GM23248 (cell line): ENCODE data around the gene TNIK. TPM values are rescaled to one million over a fixed set of nuclear protein-coding genes. Genes with fewer than 3 reads are reported as not detected.
"Not testable (repeated sequence)": the region's sequence is repeated elsewhere in the genome, so short reads cannot be mapped to it uniquely, and the experiment has no call there.

Experiments
- DNase-seq: peaks from one replicate; pipeline ENCODE4 v3.0.0-alpha.2; 2015
- H2AFZ ChIP-seq: fragments of 200-600 bp; sonication (generic); 2 replicates; pipeline ENCODE4 v1.6.1; 2016; ENCODE audit warnings: antibody characterized with exemption
- H3F3A ChIP-seq: fragments of 200-600 bp; sonication (generic); 2 replicates; pipeline ENCODE4 v1.6.1; 2016; ENCODE audit warnings: mild to moderate bottlenecking, antibody characterized with exemption, mixed run types; ENCODE audit not compliant: insufficient read depth
- H3K27ac ChIP-seq: fragments of 200-600 bp; sonication (generic); 2 replicates; pipeline ENCODE4 v1.5.1; 2016; ENCODE audit warnings: mild to moderate bottlenecking
- H3K27me3 ChIP-seq: fragments of 200-600 bp; sonication (generic); replicated peaks from 2 replicates; pipeline ENCODE4 v1.6.1; 2016; ENCODE audit warnings: mild to moderate bottlenecking; ENCODE audit not compliant: insufficient read depth
- H3K36me3 ChIP-seq: fragments of 200-600 bp; sonication (generic); 2 replicates; pipeline ENCODE4 v1.6.1; 2016; ENCODE audit warnings: low read depth, mild to moderate bottlenecking
- H3K4me1 ChIP-seq: fragments of 200-600 bp; sonication (generic); 2 replicates; pipeline ENCODE4 v1.6.1; 2016; ENCODE audit warnings: mild to moderate bottlenecking; ENCODE audit not compliant: insufficient read depth
- H3K4me2 ChIP-seq: fragments of 200-600 bp; sonication (generic); one replicate; pipeline ENCODE4 v1.6.1; 2016; ENCODE audit warnings: mild to moderate bottlenecking; ENCODE audit not compliant: unreplicated experiment
- H3K4me3 ChIP-seq: fragments of 200-600 bp; sonication (generic); 2 replicates; pipeline ENCODE4 v1.5.1; 2016; ENCODE audit warnings: mild to moderate bottlenecking
- H3K79me2 ChIP-seq: fragments of 200-600 bp; sonication (generic); 2 replicates; pipeline ENCODE4 v1.6.1; 2016; ENCODE audit warnings: mild to moderate bottlenecking; ENCODE audit not compliant: insufficient read depth
- H3K9ac ChIP-seq: fragments of 200-600 bp; sonication (generic); 2 replicates; pipeline ENCODE4 v1.6.1; 2016; ENCODE audit warnings: mild to moderate bottlenecking
- H3K9me2 ChIP-seq: fragments of 200-600 bp; sonication (generic); 2 replicates; pipeline ENCODE4 v1.6.1; 2016; ENCODE audit warnings: mixed run types, mild to moderate bottlenecking, moderate library complexity; ENCODE audit not compliant: insufficient read depth
- H3K9me3 ChIP-seq: fragments of 200-600 bp; sonication (generic); one replicate; pipeline ENCODE4 v1.6.1; 2017; ENCODE audit warnings: low read depth
- H4K20me1 ChIP-seq: fragments of 200-600 bp; sonication (generic); 2 replicates; pipeline ENCODE4 v1.6.0; 2016; ENCODE audit not compliant: insufficient read depth
- EZH2 ChIP-seq: fragments of 200-600 bp; sonication (generic); IDR thresholded peaks from 2 replicates; pipeline ENCODE4 v1.6.1; 2018; ENCODE audit warnings: antibody characterized with exemption, mild to moderate bottlenecking; ENCODE audit not compliant: insufficient read depth, poor library complexity, severe bottlenecking
- EZH2phosphoT487 ChIP-seq: fragments of 200-600 bp; sonication (generic); IDR thresholded peaks from 2 replicates; pipeline ENCODE4 v1.6.1; 2018; ENCODE audit warnings: antibody characterized with exemption, moderate library complexity, mild to moderate bottlenecking, low read depth; ENCODE audit not compliant: insufficient read depth
- WGBS, 2 experiments: methylation state at CpG; one replicate each; pipeline ENCODE4 v1.1.6; 2015 to 2017; ENCODE audit warnings: low lambda C conversion rate in 2 of 2, low coverage in 1 of 2; ENCODE audit errors: missing lambda C conversion rate in 2 of 2; 5-methylcytosine and 5-hydroxymethylcytosine counted together
- in situ Hi-C: fragments of 300-500 bp; cut with MboI; formaldehyde crosslinking; loops from 2 replicates; pipeline ENCODE4 v1.15.0; 2020
- polyA plus RNA-seq: library from polyadenylated mRNA; unstranded; fragments of >200 nt; fragmentation: Nextera tagmentation; extraction: Ambion mirVana; gene quantifications from 2 replicates; pipeline ENCODE4 v1.2.1, GENCODE V29; 2016
- total RNA-seq: library from RNA; depleted of rRNA; stranded (reverse); fragments of >200 nt; shearing (Covaris generic); gene quantifications from 2 replicates; pipeline ENCODE4 v1.2.3, GENCODE V29; 2014

Gene TNIK
- total and polyA plus RNA-seq, 2 experiments from 2014 or later: 0.80 to 2.3 TPM

- no peak for DNase-seq
- TF ChIP-seq EZH2phosphoT487: no peak
- TF ChIP-seq EZH2: no peak
- 63 to 68% methylated on average over 5 of the region's 5 CpGs for WGBS, 2 experiments
These were observed 164.5 kb downstream of the TNIK start for GRCh38 chr3:171295484-171296373.

GRCh38 chr3:171293142-171293782 lies 166.9 kb downstream of the TNIK start:
- H3K27me3 ChIP-seq: no peaks in the 10 kb centered on the region
- H4K20me1 ChIP-seq: no peaks in the 10 kb centered on the region
- no peaks in the 10 kb centered on the region for H3K4me1 ChIP-seq
- 92 to 96% methylated on average over 1 of the region's 1 CpG for WGBS, 2 experiments
- H3K9me2 ChIP-seq: no peaks in the 10 kb centered on the region
- H3K27ac ChIP-seq: no peak overlapping the region
- no peak overlapping the region for H2AFZ ChIP-seq
- H3K9me3 ChIP-seq: no peaks in the 10 kb centered on the region
- H3K9ac ChIP-seq: no peak overlapping the region
- H3F3A ChIP-seq: no peaks in the 10 kb centered on the region
- DNase-seq: no peak
- TF ChIP-seq EZH2: no peak
- TF ChIP-seq EZH2phosphoT487: no peak
- no peaks in the 10 kb centered on the region for H3K79me2 ChIP-seq
- in situ Hi-C loops: no loop called here
- no peaks in the 10 kb centered on the region for H3K36me3 ChIP-seq
- H3K4me3 ChIP-seq: no peak overlapping the region
- no peak overlapping the region for H3K4me2 ChIP-seq

More at GRCh38 chr3:171295484-171296373, 164.5 kb downstream of the TNIK start:
- Histone ChIP-seq H3K36me3 (no peaks in the 10 kb centered on the region), H2AFZ (no peak overlapping the region), H4K20me1 (no peaks in the 10 kb centered on the region), H3K4me2 (no peak overlapping the region), H3K4me3 (no peak overlapping the region), H3K9me3 (no peaks in the 10 kb centered on the region), H3K9me2 (no peaks in the 10 kb centered on the region), H3F3A (no peaks in the 10 kb centered on the region), H3K79me2 (no peaks in the 10 kb centered on the region), H3K4me1 (no peaks in the 10 kb centered on the region), H3K9ac (no peak overlapping the region), H3K27me3 (no peaks in the 10 kb centered on the region), H3K27ac (no peak overlapping the region)
- in situ Hi-C loops: no loop called here

- H3K4me3 ChIP-seq: no peak overlapping the region
- whole genome bisulfite sequencing, 2 experiments: 61 to 62% methylated on average over 2 of the region's 2 CpGs
- peaks cover 7% of the 10 kb centered on the region; the same call in 1 of the 2 replicates for H3F3A ChIP-seq
- no peaks in the 10 kb centered on the region for H3K36me3 ChIP-seq
- H3K9ac ChIP-seq: no peak overlapping the region
- no peaks in the 10 kb centered on the region for H3K79me2 ChIP-seq
- H3K9me3 ChIP-seq: no peaks in the 10 kb centered on the region
- H3K4me1 ChIP-seq: peaks cover 2% of the 10 kb centered on the region
- H3K27me3 ChIP-seq: no peaks in the 10 kb centered on the region
- in situ Hi-C loops: no loop called here
- no peaks in the 10 kb centered on the region for H4K20me1 ChIP-seq
- no peak for DNase-seq
- H3K27ac ChIP-seq: no peak overlapping the region
- TF ChIP-seq EZH2phosphoT487 (no peak), EZH2 (no peak)
- H2AFZ ChIP-seq: no peak overlapping the region
- H3K9me2 ChIP-seq: no peaks in the 10 kb centered on the region
- H3K4me2 ChIP-seq: no peak overlapping the region
These were observed 169.5 kb downstream of the TNIK start for GRCh38 chr3:171290680-171291079.

- no peaks in the 10 kb centered on the region for H3K9me2 ChIP-seq
- H4K20me1 ChIP-seq: no peaks in the 10 kb centered on the region
- H3K79me2 ChIP-seq: no peaks in the 10 kb centered on the region
- no peaks in the 10 kb centered on the region for H3K36me3 ChIP-seq
- no peaks in the 10 kb centered on the region for H3K9me3 ChIP-seq
- no peak overlapping the region for H2AFZ ChIP-seq
- H3K4me1 ChIP-seq: peaks cover 15% of the 10 kb centered on the region
- H3K27ac ChIP-seq: no peak overlapping the region
- H3K9ac ChIP-seq: no peak overlapping the region
- H3F3A ChIP-seq: peaks cover 12% of the 10 kb centered on the region; the same call in 1 of the 2 replicates
- no peaks in the 10 kb centered on the region for H3K27me3 ChIP-seq
- in situ Hi-C loops: no loop called here
- no peak overlapping the region for H3K4me2 ChIP-seq
- DNase-seq: no peak
- TF ChIP-seq EZH2phosphoT487: no peak
- TF ChIP-seq EZH2: no peak
- H3K4me3 ChIP-seq: no peak overlapping the region
These were observed 170.9 kb downstream of the TNIK start for GRCh38 chr3:171289291-171289690.

GRCh38 chr3:171287761-171288160 lies 172.4 kb downstream of the TNIK start:
- H3K79me2 ChIP-seq, H3K9me2 ChIP-seq, H3K27me3 ChIP-seq, in situ Hi-C loops, H4K20me1 ChIP-seq, H3K9ac ChIP-seq, H3K27ac ChIP-seq, H3K4me2 ChIP-seq, H2AFZ ChIP-seq, H3K9me3 ChIP-seq, H3K4me3 ChIP-seq, DNase-seq, H3K36me3 ChIP-seq: not testable (repeated sequence)
- Histone ChIP-seq H3K4me1 (peaks cover 26% of the 10 kb centered on the region), H3F3A (peaks cover 20% of the 10 kb centered on the region)
- 92% methylated on average over 3 of the region's 3 CpGs for WGBS, 2 experiments
